SH-SY5Y (cell line): ENCODE results near the gene ACTC1.

ENCODE experiments used
- GATA2 ChIP-seq: IDR thresholded peaks from 2 replicates; pipeline ENCODE4 v1.6.1; 2011; ENCODE audit warnings: mild to moderate bottlenecking, low read depth, low read length
- GATA3 ChIP-seq: IDR thresholded peaks from 2 replicates; pipeline ENCODE4 v1.6.1; 2011; ENCODE audit warnings: low read depth, mild to moderate bottlenecking, low read length, moderate library complexity

Gene ACTC1

GRCh38 chr15:34754674-34755418 lies 40.5 kb downstream of the ACTC1 start, which contains the start of gene GJD2:
GJD2 (minus strand) TSS chr15:34754998; CDS start chr15:34754488, 510 bp downstream.
- TF ChIP-seq GATA2 (no peak), GATA3 (no peak)

GRCh38 chr15:34754171-34754601 lies 41.2 kb downstream of the ACTC1 start:
- TF ChIP-seq GATA3 (no peak), GATA2 (no peak)

- no peak for TF ChIP-seq GATA2
- no peak for TF ChIP-seq GATA3
Measured at GRCh38 chr15:34753236-34753894, 42.0 kb downstream of the ACTC1 start.

DNA sequence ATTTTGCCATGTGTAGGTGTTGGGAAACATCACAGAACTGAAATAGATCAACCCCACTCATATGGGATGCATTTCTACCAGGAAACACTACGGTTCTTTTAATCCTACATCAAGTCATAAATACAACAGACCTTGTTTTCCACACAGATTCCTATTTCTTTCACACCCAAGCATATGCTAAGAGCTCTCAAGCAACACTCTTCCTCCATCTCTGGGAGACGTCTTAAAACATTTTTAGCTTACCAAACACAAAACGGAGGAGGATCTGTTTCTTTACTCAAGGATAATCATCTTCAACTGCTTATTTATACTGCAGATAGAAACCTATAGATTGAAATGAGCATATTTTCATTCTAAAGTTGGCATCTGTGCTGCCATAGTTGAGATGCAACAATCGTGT lies 45.7 kb downstream of the ACTC1 start:
- no peak for TF ChIP-seq GATA3
- no peak for TF ChIP-seq GATA2
